MG63 (cell line): ENCODE measurements around the gene PGGHG. TPM values are rescaled to one million over a fixed set of nuclear protein-coding genes. Genes with fewer than 3 reads are reported as not detected.
"Not testable (repeated sequence)": the region's sequence is repeated elsewhere in the genome, so short reads cannot be mapped to it uniquely, and the experiment has no call there.

Source experiments
- DNase-seq: peaks from one replicate; pipeline ENCODE4 v3.0.0-alpha.2; 2020
- H3K27me3 ChIP-seq: fragments of 250-450 bp; sonication (Bioruptor Pico); 2 replicates; pipeline ENCODE4 v1.5.1; 2020; ENCODE audit warnings: mild to moderate bottlenecking, moderate library complexity
- H3K36me3 ChIP-seq: fragments of 250-450 bp; sonication (Bioruptor Pico); 2 replicates; pipeline ENCODE4 v1.5.1; 2020; ENCODE audit warnings: mild to moderate bottlenecking, moderate library complexity
- H3K4me3 ChIP-seq: fragments of 250-450 bp; sonication (Bioruptor Pico); 2 replicates; pipeline ENCODE4 v1.5.1; 2020; ENCODE audit warnings: mild to moderate bottlenecking, moderate library complexity
- H3K9me3 ChIP-seq: fragments of 250-450 bp; sonication (Bioruptor Pico); 2 replicates; pipeline ENCODE4 v1.5.1; 2020; ENCODE audit warnings: mild to moderate bottlenecking, moderate library complexity
- total RNA-seq: library from RNA; depleted of rRNA; stranded (reverse); fragments of >200 nt; shearing (Covaris generic); gene quantifications from 2 replicates; pipeline ENCODE4 v1.2.3, GENCODE V29; 2014; ENCODE audit warnings: low replicate concordance

PGGHG gene
- total RNA-seq, 1 experiment from 2014 or later = 6.2 TPM

DNA sequence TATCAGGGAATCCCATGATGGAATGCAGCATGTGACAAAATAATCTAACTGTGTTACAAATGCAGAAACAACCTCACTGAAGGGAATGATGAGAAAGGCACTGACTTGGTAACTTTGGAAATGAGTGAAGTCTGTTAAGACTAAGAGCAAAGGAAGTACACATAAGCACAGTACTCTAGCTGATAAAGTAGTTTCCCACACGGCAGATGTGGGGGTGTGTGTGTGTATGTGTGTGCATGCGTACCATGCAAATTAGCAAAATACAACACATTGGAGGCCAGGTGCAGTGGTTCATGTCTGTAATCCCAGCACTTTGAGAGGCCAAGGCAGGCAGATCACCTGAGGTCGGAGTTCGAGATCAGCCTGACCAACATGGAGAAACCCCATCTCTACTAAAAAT, 27.3 kb upstream of the PGGHG start:
- Histone ChIP-seq H3K27me3 (no peaks in the 10 kb centered on the region), H3K9me3 (peaks cover 3% of the 10 kb centered on the region; the same call in 1 of the 2 replicates), H3K36me3 (no peaks in the 10 kb centered on the region), H3K4me3 (no peak overlapping the region)
- no peak for DNase-seq

- H3K27me3 ChIP-seq = no peaks in the 10 kb centered on the region
- H3K9me3 ChIP-seq = peaks cover 3% of the 10 kb centered on the region; the same call in 1 of the 2 replicates
- H3K4me3 ChIP-seq = no peak overlapping the region
- DNase-seq = no peak
- H3K36me3 ChIP-seq = no peaks in the 10 kb centered on the region
Observed at GRCh38 chr11:266676-267439, 22.1 kb upstream of the PGGHG start.

- H3K4me3 ChIP-seq = no peak overlapping the region
- H3K9me3 ChIP-seq = peaks cover 3% of the 10 kb centered on the region; the same call in 1 of the 2 replicates
- no peaks in the 10 kb centered on the region for H3K36me3 ChIP-seq
- H3K27me3 ChIP-seq = no peaks in the 10 kb centered on the region
- peak; percentile 33 for DNase-seq
Observed at GRCh38 chr11:267491-267994, 21.4 kb upstream of the PGGHG start.

DNA sequence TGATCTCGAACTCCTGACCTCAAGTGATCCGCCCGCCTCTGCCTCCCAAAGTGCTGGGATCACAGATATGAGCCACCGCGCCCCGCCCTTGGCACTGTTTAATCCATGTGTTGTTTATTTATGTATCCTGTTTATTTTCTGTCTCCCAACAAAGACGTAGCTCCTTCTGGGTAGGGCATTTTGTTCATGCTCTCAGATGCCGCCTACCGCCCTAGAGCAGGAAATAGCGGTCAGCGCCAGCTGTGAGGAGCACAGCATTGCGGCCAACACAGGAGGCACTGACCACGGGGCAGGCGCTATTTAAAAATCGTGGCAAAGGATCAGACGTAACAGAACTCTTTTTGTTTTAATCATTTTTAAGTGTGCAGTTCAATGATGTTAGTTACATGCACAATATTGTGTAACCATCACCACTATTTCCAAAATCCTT, 20.2 kb upstream of the PGGHG start:
- H3K4me3 ChIP-seq = peak overlapping the region; percentile 32
- H3K27me3 ChIP-seq, H3K9me3 ChIP-seq, H3K36me3 ChIP-seq: not testable (repeated sequence)
- peak; percentile 86 for DNase-seq

DNA sequence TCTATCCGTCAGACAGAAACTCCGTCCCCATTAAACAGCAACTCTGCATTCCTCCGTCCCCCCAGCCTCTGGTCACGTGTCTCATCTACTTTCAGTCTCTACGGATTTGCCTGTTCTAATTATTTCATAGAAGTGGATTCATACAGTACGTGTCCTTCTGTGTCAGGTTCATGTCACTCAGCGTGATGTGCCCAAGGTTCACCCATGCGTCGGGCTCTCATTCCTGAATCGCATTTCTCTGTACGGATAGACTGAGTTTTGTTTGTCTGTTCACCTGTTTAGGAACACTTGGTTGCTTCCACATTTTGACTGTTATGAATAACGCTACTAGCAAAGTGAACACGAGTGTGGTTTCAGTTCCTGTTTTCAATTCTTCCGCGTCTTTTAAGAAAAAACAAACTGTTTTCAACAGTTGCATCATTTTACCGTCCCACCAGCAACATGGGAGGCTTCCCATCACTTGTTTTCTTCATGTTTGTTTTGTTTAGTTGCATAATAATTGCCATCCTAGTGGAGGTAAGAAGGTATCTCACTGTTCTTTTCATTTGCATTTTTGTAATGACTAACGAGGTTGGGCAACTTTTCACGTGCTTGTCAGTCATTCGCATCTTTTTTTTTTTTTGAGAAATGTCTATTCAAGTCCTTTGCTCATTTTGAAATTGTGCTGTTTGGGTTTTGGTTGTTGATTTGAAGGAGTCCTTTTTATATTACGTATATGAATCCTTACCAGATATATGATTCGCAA, 19.6 kb upstream of the PGGHG start:
- Histone ChIP-seq H3K36me3 (no peaks in the 10 kb centered on the region), H3K4me3 (peak overlapping the region; percentile 32), H3K9me3 (peaks cover 3% of the 10 kb centered on the region; the same call in 1 of the 2 replicates), H3K27me3 (no peaks in the 10 kb centered on the region)
- DNase-seq = no peak

- Histone ChIP-seq H3K36me3 (no peaks in the 10 kb centered on the region), H3K27me3 (no peaks in the 10 kb centered on the region), H3K4me3 (no peak overlapping the region), H3K9me3 (peaks cover 2% of the 10 kb centered on the region; the same call in 1 of the 2 replicates)
- no peak for DNase-seq
Observed at GRCh38 chr11:270451-271318, 18.2 kb upstream of the PGGHG start.

DNA sequence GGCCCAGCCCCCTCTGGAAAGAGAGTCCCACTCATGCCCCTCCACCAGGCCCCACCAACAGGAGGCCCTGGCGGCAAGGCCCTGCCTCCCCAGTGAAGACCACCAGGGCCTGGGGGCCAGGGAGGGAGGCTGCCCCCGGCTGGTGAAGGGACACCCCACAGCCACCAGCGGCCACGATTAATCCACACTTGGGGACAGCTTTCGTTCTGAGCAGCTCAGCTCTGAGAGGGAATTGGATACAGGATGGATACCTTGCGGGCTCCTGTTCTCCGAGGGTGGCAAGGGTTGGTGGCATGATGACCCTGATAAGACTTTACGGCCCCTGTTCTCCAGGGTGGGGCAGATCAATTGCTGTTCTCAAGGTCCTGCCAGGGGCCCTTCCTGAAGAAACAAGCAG, 17.6 kb upstream of the PGGHG start:
- Histone ChIP-seq H3K4me3 (no peak overlapping the region), H3K36me3 (no peaks in the 10 kb centered on the region), H3K9me3 (peaks cover 3% of the 10 kb centered on the region; the same call in 1 of the 2 replicates), H3K27me3 (no peaks in the 10 kb centered on the region)
- no peak for DNase-seq

DNA sequence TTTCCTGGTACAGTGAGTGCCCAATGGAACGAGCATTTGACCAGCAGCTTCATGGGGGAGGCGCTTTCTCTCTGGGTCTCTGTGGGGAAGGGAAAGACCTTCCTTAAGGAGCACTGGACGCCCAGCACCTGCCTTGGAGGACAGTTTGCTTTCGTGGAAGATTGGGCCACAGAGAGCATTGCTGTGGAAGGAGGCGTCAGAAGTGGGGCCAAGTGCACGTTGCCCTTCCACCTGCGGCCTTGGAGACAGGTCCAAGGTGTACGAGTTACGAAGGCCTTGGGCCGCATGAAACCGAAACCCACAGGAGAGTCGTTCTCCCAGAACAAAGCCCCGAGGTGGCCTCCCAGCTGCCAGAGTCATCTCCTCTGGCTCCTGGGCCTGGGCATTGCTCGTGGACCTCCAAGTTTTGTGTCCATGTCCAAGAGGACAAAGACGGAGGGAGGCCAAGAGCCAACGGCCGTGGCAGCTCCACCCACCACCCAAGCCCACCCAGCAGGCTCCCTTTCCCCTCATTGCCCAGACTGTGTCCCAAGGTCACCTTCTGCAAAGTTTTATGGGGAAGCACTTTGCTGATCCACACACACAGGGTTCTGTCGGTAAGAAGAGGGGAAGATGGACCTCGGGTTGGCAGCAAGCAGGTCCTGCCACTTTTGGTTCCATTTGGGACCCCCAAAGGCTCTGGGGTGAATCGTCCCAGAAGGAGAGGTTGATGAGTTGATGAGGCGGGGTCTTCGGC, 16.6 kb upstream of the PGGHG start:
- DNase-seq = no peak
- Histone ChIP-seq H3K9me3 (peaks cover 5% of the 10 kb centered on the region; the same call in 1 of the 2 replicates), H3K36me3 (no peaks in the 10 kb centered on the region), H3K4me3 (no peak overlapping the region), H3K27me3 (no peaks in the 10 kb centered on the region)

DNA sequence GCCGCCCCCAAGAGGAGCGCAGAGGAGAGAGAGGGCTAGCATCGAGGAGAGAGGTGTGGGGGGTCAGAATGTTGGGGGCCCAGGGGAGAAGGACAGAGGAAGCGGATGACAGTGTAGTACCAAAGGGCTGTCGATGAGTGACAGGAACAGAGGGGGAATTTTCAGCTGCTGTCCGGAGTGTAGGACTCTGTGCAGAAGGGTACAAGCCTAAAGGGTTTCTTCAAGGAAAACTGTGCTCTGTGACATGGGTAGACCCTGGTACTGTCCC, 16.1 kb upstream of the PGGHG start:
- Histone ChIP-seq H3K36me3 (no peaks in the 10 kb centered on the region), H3K27me3 (no peaks in the 10 kb centered on the region), H3K4me3 (no peak overlapping the region), H3K9me3 (peaks cover 5% of the 10 kb centered on the region; the same call in 1 of the 2 replicates)
- DNase-seq = no peak

GRCh38 chr11:276219-276618, 12.7 kb upstream of the PGGHG start:
- no peak overlapping the region for H3K4me3 ChIP-seq
- DNase-seq = no peak
- H3K27me3 ChIP-seq = peaks cover 22% of the 10 kb centered on the region
- no peaks in the 10 kb centered on the region for H3K36me3 ChIP-seq
- peaks cover 5% of the 10 kb centered on the region; the same call in 1 of the 2 replicates for H3K9me3 ChIP-seq

- peaks cover 33% of the 10 kb centered on the region for H3K27me3 ChIP-seq
- peaks cover 5% of the 10 kb centered on the region; the same call in 1 of the 2 replicates for H3K9me3 ChIP-seq
- DNase-seq = no peak
- H3K36me3 ChIP-seq = no peaks in the 10 kb centered on the region
- H3K4me3 ChIP-seq = no peak within 1 kb of the TSS
Observed at GRCh38 chr11:278001-278951, 10.7 kb upstream of the PGGHG start, which contains the start of gene NLRP6. TSS of gene NLRP6 (plus strand) at chr11:278407. CDS start at chr11:278570, 163 bp downstream.

DNA sequence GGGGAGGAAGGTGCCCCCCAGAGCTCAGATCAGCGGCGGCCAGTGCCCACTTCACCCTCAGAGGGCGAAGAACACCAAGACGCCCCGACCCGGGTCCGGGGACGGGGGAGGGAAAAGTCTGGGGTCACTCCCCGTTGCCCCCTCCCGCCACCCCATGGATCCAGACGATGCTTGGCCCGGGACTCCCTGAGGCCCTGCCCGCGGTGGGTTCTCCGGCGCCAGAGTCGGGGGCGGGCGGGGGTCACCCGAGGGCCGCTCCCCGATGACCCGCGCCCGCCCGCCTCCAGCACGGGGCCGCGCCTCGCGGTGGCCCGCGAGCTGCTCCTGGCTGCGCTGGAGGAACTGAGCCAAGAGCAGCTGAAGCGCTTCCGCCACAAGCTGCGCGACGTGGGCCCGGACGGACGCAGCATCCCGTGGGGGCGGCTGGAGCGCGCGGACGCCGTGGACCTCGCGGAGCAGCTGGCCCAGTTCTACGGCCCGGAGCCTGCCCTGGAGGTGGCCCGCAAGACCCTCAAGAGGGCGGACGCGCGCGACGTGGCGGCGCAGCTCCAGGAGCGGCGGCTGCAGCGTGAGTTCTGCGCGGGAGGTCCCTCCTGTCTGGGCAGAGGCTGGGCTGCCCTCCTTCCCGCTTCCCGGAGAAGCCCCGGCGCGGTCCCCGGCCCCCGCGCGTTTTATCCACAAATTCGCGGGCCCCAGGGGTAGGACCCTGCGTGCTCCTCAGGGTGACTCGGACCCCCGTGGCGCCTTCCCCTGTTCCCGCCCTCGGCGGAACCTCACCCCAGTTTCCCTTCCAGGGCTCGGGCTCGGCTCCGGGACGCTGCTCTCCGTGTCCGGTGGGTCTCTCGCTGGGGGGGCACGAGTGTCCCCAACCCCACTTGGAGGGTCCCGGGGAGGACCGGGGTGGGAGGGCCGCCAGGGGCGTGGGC, 9.6 kb upstream of the PGGHG start:
- Histone ChIP-seq H3K4me3 (no peak overlapping the region; the same call in 1 of the 2 replicates), H3K36me3 (no peaks in the 10 kb centered on the region), H3K9me3 (peaks cover 5% of the 10 kb centered on the region; the same call in 1 of the 2 replicates), H3K27me3 (peaks cover 33% of the 10 kb centered on the region)
- DNase-seq = no peak

- H3K36me3 ChIP-seq = no peaks in the 10 kb centered on the region
- peaks cover 5% of the 10 kb centered on the region; the same call in 1 of the 2 replicates for H3K9me3 ChIP-seq
- H3K4me3 ChIP-seq = peak overlapping the region; percentile 19; the same call in 1 of the 2 replicates
- peaks cover 33% of the 10 kb centered on the region for H3K27me3 ChIP-seq
- DNase-seq = peak; percentile 53
Observed at GRCh38 chr11:279966-280705, 8.8 kb upstream of the PGGHG start.
